Chondrocyte (in vitro differentiated cells): ENCODE measurements around the gene ORAI1. TPM values are rescaled to one million over a fixed set of nuclear protein-coding genes. Genes with fewer than 3 reads are reported as not detected.
"Not testable (repeated sequence)": the region's sequence is repeated elsewhere in the genome, so short reads cannot be mapped to it uniquely, and the experiment has no call there.

Source experiments
- DNase-seq: peaks from one replicate; pipeline ENCODE4 v3.0.0; 2021; ENCODE audit warnings: mixed read lengths, low spot score
- H3K27ac Mint-ChIP-seq: one replicate; pipeline ENCODE4 v1.8.0; 2021; ENCODE audit warnings: mild to moderate bottlenecking, moderate library complexity, mixed read lengths; ENCODE audit not compliant: unreplicated experiment
- H3K27me3 Mint-ChIP-seq: 2 replicates; pipeline ENCODE4 v1.8.0; 2021; ENCODE audit warnings: low read depth, mixed read lengths
- H3K36me3 Mint-ChIP-seq: 2 replicates; pipeline ENCODE4 v1.8.0; 2021; ENCODE audit warnings: low read depth, mixed read lengths
- H3K4me1 Mint-ChIP-seq: 2 replicates; pipeline ENCODE4 v1.8.0; 2021; ENCODE audit warnings: low read depth, mild to moderate bottlenecking, mixed read lengths
- H3K4me3 Mint-ChIP-seq: one replicate; pipeline ENCODE4 v1.8.0; 2021; ENCODE audit warnings: mild to moderate bottlenecking, moderate library complexity, mixed read lengths; ENCODE audit not compliant: unreplicated experiment
- H3K9me3 Mint-ChIP-seq: 2 replicates; pipeline ENCODE4 v1.8.0; 2021; ENCODE audit warnings: low read depth, mixed read lengths
- CTCF ChIP-seq: fragments of 200-600 bp; sonication (generic); IDR thresholded peaks from 2 replicates; pipeline ENCODE4 v1.5.0; 2021; ENCODE audit warnings: antibody characterized with exemption, mild to moderate bottlenecking, moderate library complexity
- total RNA-seq: library from RNA; stranded (reverse); gene quantifications from 3 replicates; pipeline ENCODE4 v1.2.1, GENCODE V29; 2021

The ORAI1 gene
- total RNA-seq, 1 donor from 2014 or later = 8.9 TPM

- Mint-ChIP-seq H3K9me3 (no peaks in the 10 kb centered on the region), H3K27ac (no peak overlapping the region), H3K4me3 (no peak overlapping the region), H3K27me3 (no peaks in the 10 kb centered on the region), H3K4me1 (peaks cover 15% of the 10 kb centered on the region), H3K36me3 (no peaks in the 10 kb centered on the region)
- TF ChIP-seq CTCF = no peak
- no peak for DNase-seq
These were observed 6.0 kb downstream of the ORAI1 start for GRCh38 chr12:121632069-121632970.

- DNase-seq, H3K4me3 Mint-ChIP-seq, H3K4me1 Mint-ChIP-seq, H3K27ac Mint-ChIP-seq, H3K27me3 Mint-ChIP-seq, H3K9me3 Mint-ChIP-seq, H3K36me3 Mint-ChIP-seq: not testable (repeated sequence)
These were observed 7.5 kb downstream of the ORAI1 start for GRCh38 chr12:121633833-121634196.

GRCh38 chr12:121634836-121635235, 8.5 kb downstream of the ORAI1 start:
- Mint-ChIP-seq H3K9me3 (no peaks in the 10 kb centered on the region), H3K27ac (no peak overlapping the region), H3K4me3 (no peak overlapping the region), H3K36me3 (no peaks in the 10 kb centered on the region), H3K27me3 (no peaks in the 10 kb centered on the region), H3K4me1 (peaks cover under 1% of the 10 kb centered on the region)
- no peak for TF ChIP-seq CTCF
- DNase-seq = no peak

GRCh38 chr12:121637231-121637914, 11.0 kb downstream of the ORAI1 start:
- no peak for TF ChIP-seq CTCF
- DNase-seq = no peak
- no peaks in the 10 kb centered on the region for H3K27me3 Mint-ChIP-seq
- no peak overlapping the region for H3K4me3 Mint-ChIP-seq
- no peaks in the 10 kb centered on the region for H3K9me3 Mint-ChIP-seq
- no peaks in the 10 kb centered on the region for H3K4me1 Mint-ChIP-seq
- H3K36me3 Mint-ChIP-seq = no peaks in the 10 kb centered on the region
- no peak overlapping the region for H3K27ac Mint-ChIP-seq

- Mint-ChIP-seq H3K27ac (no peak overlapping the region), H3K4me1 (no peaks in the 10 kb centered on the region), H3K36me3 (no peaks in the 10 kb centered on the region), H3K4me3 (no peak overlapping the region), H3K9me3 (no peaks in the 10 kb centered on the region), H3K27me3 (no peaks in the 10 kb centered on the region)
- no peak for TF ChIP-seq CTCF
- no peak for DNase-seq
These were observed 12.2 kb downstream of the ORAI1 start for GRCh38 chr12:121638298-121639202.
